ENCODE results near the gene PSMD13. TPM values are rescaled to one million over a fixed set of nuclear protein-coding genes. Genes with fewer than 3 reads are reported as not detected.

PSMD13 gene
- total RNA-seq, 2 experiments from 2014 or later: 220 to 228 TPM

GRCh38 chr11:276219-276618 is 39.4 kb downstream of the PSMD13 start:
- Mint-ChIP-seq H3K36me3 (ENCODE audit: low read depth) (peaks cover 21% of the 10 kb centered on the region), H3K4me3 (no peak overlapping the region), H3K27me3 (peaks cover 4% of the 10 kb centered on the region), H3K4me1 (ENCODE audit: low read depth) (peaks cover 25% of the 10 kb centered on the region), H3K27ac (no peak overlapping the region), H3K9me3 (peaks cover 12% of the 10 kb centered on the region)
- no peak for ATAC-seq
- CTCF ChIA-PET: interaction anchor here (0.8 to 2.1 kb wide), 3 partner anchors 11 to 141 kb away, joined by 3 to 15 read pairs (median 6); no protein-coding TSS in a partner anchor
- no peak for DNase-seq
- POLR2A ChIA-PET: interaction anchor here (1.2 to 8.5 kb wide), 2 partner anchors 9 to 11 kb away, joined by 3 to 75 read pairs; no protein-coding TSS in a partner anchor
- intact Hi-C loops (cut with micrococcal nuclease): no loop called here
- TF ChIP-seq CTCF (IDR thresholded peaks at IDR 0.05): no peak

GRCh38 chr11:278001-278951 is 41.5 kb downstream of the PSMD13 start, which contains the start of gene NLRP6:
NLRP6 (plus strand) TSS chr11:278407; CDS start chr11:278570, 163 bp downstream.
- no peak for DNase-seq

GRCh38 chr11:279040-279965 is 42.5 kb downstream of the PSMD13 start:
- H3K36me3 Mint-ChIP-seq (ENCODE audit: low read depth): peaks cover 41% of the 10 kb centered on the region
- peak overlapping the region; percentile 86 for H3K4me3 Mint-ChIP-seq
- ATAC-seq: no peak
- intact Hi-C loops (cut with micrococcal nuclease): no loop called here
- H3K27me3 Mint-ChIP-seq: peaks cover 10% of the 10 kb centered on the region
- CTCF ChIA-PET: interaction anchor here (1.1 to 7.4 kb wide), 11 partner anchors 8 to 84 kb away, joined by 3 to 71 read pairs (median 5); partner anchors contain the start of genes IFITM2 and PGGHG
- POLR2A ChIA-PET: interaction anchor here (0.6 to 8.5 kb wide), 15 partner anchors 9 to 229 kb away, joined by 3 to 75 read pairs (median 5); partner anchors contain the start of genes IFITM5, PGGHG, PSMD13 and SIRT3
- no peak for DNase-seq
- H3K9me3 Mint-ChIP-seq: peaks cover 12% of the 10 kb centered on the region
- H3K27ac Mint-ChIP-seq: peak overlapping the region; percentile 77
- H3K4me1 Mint-ChIP-seq (ENCODE audit: low read depth): peaks cover 50% of the 10 kb centered on the region
- TF ChIP-seq CTCF (IDR thresholded peaks at IDR 0.05): no peak

More at GRCh38 chr11:278001-278951, 41.5 kb downstream of the PSMD13 start, which contains the start of gene NLRP6:
- Mint-ChIP-seq H3K27me3 (peaks cover 10% of the 10 kb centered on the region), H3K9me3 (peaks cover 12% of the 10 kb centered on the region), H3K36me3 (ENCODE audit: low read depth) (peaks cover 39% of the 10 kb centered on the region), H3K27ac (peak within 1 kb of the TSS; percentile 77), H3K4me3 (peak within 1 kb of the TSS; percentile 86), H3K4me1 (ENCODE audit: low read depth) (peaks cover 42% of the 10 kb centered on the region)
- ChIA-PET POLR2A (interaction anchor here (0.6 to 8.5 kb wide), 15 partner anchors 8 to 230 kb away, joined by 3 to 75 read pairs (median 4); partner anchors contain the start of genes IFITM5, PGGHG and PSMD13), CTCF (interaction anchor here (0.7 to 7.4 kb wide), 9 partner anchors 9 to 85 kb away, joined by 3 to 71 read pairs (median 5); partner anchors contain the start of genes IFITM2 and PGGHG)
- TF ChIP-seq CTCF (IDR thresholded peaks at IDR 0.05): no peak
- ATAC-seq: no peak
- intact Hi-C loops (cut with micrococcal nuclease): no loop called here

- peaks cover 10% of the 10 kb centered on the region for H3K27me3 Mint-ChIP-seq
- ATAC-seq (peak; percentile 28), DNase-seq (peak; percentile 67)
- H3K4me3 Mint-ChIP-seq: peak overlapping the region; percentile 82
- CTCF ChIA-PET: interaction anchor here (1.4 to 7.4 kb wide), 7 partner anchors 11 to 83 kb away, joined by 4 to 71 read pairs (median 14); partner anchors contain the start of gene IFITM2
- TF ChIP-seq CTCF (IDR thresholded peaks at IDR 0.05): no peak
- intact Hi-C loops (cut with micrococcal nuclease): no loop called here
- H3K4me1 Mint-ChIP-seq (ENCODE audit: low read depth): peaks cover 54% of the 10 kb centered on the region
- H3K27ac Mint-ChIP-seq: peak overlapping the region; percentile 68
- POLR2A ChIA-PET: interaction anchor here (0.8 to 8.5 kb wide), 10 partner anchors 9 to 170 kb away, joined by 3 to 75 read pairs (median 10); partner anchors contain the start of genes PGGHG, PSMD13, PTDSS2 and SIRT3
- H3K36me3 Mint-ChIP-seq (ENCODE audit: low read depth): peaks cover 43% of the 10 kb centered on the region
- H3K9me3 Mint-ChIP-seq: peaks cover 12% of the 10 kb centered on the region
These were observed 43.4 kb downstream of the PSMD13 start for GRCh38 chr11:279966-280705.
